GM12878 (cell line): ENCODE data around the gene CCSER2. TPM values are rescaled to one million over a fixed set of nuclear protein-coding genes. Genes with fewer than 3 reads are reported as not detected.

Experiments
- ATAC-seq: fragments of 200-7000 bp; cut with Tn5 transposase; 3 replicates; pipeline ENCODE4 v1.9.1; 2020; ENCODE audit warnings: mild to moderate bottlenecking, moderate library complexity
- BruUV-seq: library from RNA; stranded (reverse); fragments of 400-500 nt; replicated peaks from 2 replicates; lab custom pipeline; 2021; lab: Mats Ljungman, UMichigan
- CTCF ChIA-PET: fragments of 300-600 bp; sonication (Branson Sonifier 250); formaldehyde crosslinking; extraction: SDS; loops from one replicate; lab custom pipeline; 2021; ENCODE audit warnings: inconsistent platforms; lab: Yijun Ruan, JAX
- POLR2A ChIA-PET: fragments of 350-600 bp; formaldehyde crosslinking; extraction: SDS; loops from one replicate; lab custom pipeline; 2021; ENCODE audit warnings: inconsistent platforms; lab: Charles Lee
- RAD21 ChIA-PET: fragments of 300-600 bp; sonication (Branson Sonifier 250); formaldehyde crosslinking; loops from one replicate; lab custom pipeline; 2023; ENCODE audit warnings: antibody characterized with exemption; ENCODE audit not compliant: unreplicated experiment; lab: Charles Lee
- SMC1A ChIA-PET: fragments of 300-600 bp; sonication (Branson Sonifier 250); formaldehyde crosslinking; loops from one replicate; lab custom pipeline; 2023; ENCODE audit not compliant: unreplicated experiment, uncharacterized antibody; lab: Charles Lee
- DNase-seq: peaks from one replicate; pipeline ENCODE4 v3.0.0-alpha.2; 2011; ENCODE audit warnings: low read depth, low spot score
- FAIRE-seq: peaks from 3 replicates; lab custom pipeline; 2011; peaks lifted over from hg19 to GRCh38; lab: Jason Lieb, UNC
- H2AFZ ChIP-seq: 2 replicates; pipeline ENCODE4 v1.6.0; 2011; ENCODE audit warnings: low read depth, low read length, control low read depth; ENCODE audit not compliant: control insufficient read depth
- H3K27ac ChIP-seq: 2 replicates; pipeline ENCODE4 v1.5.1; 2011; ENCODE audit warnings: control low read depth; ENCODE audit not compliant: control insufficient read depth, insufficient read depth
- H3K27me3 ChIP-seq, 2 experiments: replicated peaks in 1 of 2; 2 replicates each; pipeline versions ENCODE4 v1.6.0 to v1.6.1; 2011; ENCODE audit warnings: low read length in 1 of 2; ENCODE audit not compliant: control insufficient read depth in 2 of 2, insufficient read depth in 2 of 2
- H3K36me3 ChIP-seq, 2 experiments: 2 replicates each; pipeline ENCODE4 v1.5.1; 2011; ENCODE audit warnings: low read length in 1 of 2; ENCODE audit not compliant: control insufficient read depth in 2 of 2, insufficient read depth in 2 of 2
- H3K4me1 ChIP-seq: 2 replicates; pipeline ENCODE4 v1.6.1; 2011; ENCODE audit warnings: mild to moderate bottlenecking, low read length, moderate library complexity, mixed read lengths; ENCODE audit not compliant: control insufficient read depth, insufficient read depth
- H3K4me2 ChIP-seq: 2 replicates; pipeline ENCODE4 v1.6.0; 2011; ENCODE audit warnings: control low read depth; ENCODE audit not compliant: control insufficient read depth, insufficient read depth
- H3K4me3 ChIP-seq: fragments of 200-600 bp; sonication (generic); 2 replicates; pipeline ENCODE4 v1.5.1; 2016
- H3K79me2 ChIP-seq: 2 replicates; pipeline ENCODE4 v1.6.0; 2011; ENCODE audit warnings: low read length; ENCODE audit not compliant: control insufficient read depth, insufficient read depth
- H3K9ac ChIP-seq: 2 replicates; pipeline ENCODE4 v1.8.0; 2011; ENCODE audit warnings: low read length, control low read depth, mixed read lengths; ENCODE audit not compliant: control insufficient read depth, insufficient read depth
- H3K9me3 ChIP-seq: replicated peaks from 3 replicates; pipeline ENCODE4 v1.5.1; 2011; ENCODE audit warnings: mild to moderate bottlenecking, low read length; ENCODE audit not compliant: control insufficient read depth, insufficient read depth
- H4K20me1 ChIP-seq: 2 replicates; pipeline ENCODE4 v1.6.0; 2011; ENCODE audit not compliant: control insufficient read depth, insufficient read depth
- BHLHE40 ChIP-seq, 2 experiments: fragments of 450-650 bp in 1 of 2; IDR thresholded peaks; 2 replicates each; pipeline ENCODE4 v1.6.1; 2011 to 2017; ENCODE audit warnings: low read depth in 2 of 2, borderline replicate concordance in 1 of 2, improper control_type of control experiment in 1 of 2, low read length in 1 of 2, mild to moderate bottlenecking in 1 of 2
- CREM ChIP-seq: IDR thresholded peaks from 2 replicates; pipeline ENCODE4 v1.6.1; 2014; ENCODE audit warnings: antibody characterized with exemption, low read depth
- DPF2 ChIP-seq: fragments of 450-650 bp; IDR thresholded peaks from 2 replicates; pipeline ENCODE4 v1.6.1; 2017; ENCODE audit warnings: mild to moderate bottlenecking
- ESRRA ChIP-seq: IDR thresholded peaks from 2 replicates; pipeline ENCODE4 v1.6.1; 2012; ENCODE audit warnings: mild to moderate bottlenecking, low read length, improper control_type of control experiment
- EZH2 ChIP-seq: IDR thresholded peaks from 2 replicates; pipeline ENCODE4 v1.6.1; 2012; ENCODE audit warnings: low read depth, mild to moderate bottlenecking, control low read depth, inconsistent platforms, low read length, borderline replicate concordance; ENCODE audit not compliant: control insufficient read depth
- IKZF2 ChIP-seq, 2 experiments: fragments of 450-650 bp; IDR thresholded peaks; 2 replicates each; pipeline ENCODE4 v1.6.1; 2017; ENCODE audit warnings: mild to moderate bottlenecking in 2 of 2, moderate library complexity in 2 of 2
- KAT2A ChIP-seq: conservative IDR thresholded peaks from 2 replicates; pipeline ENCODE4 v1.6.1; 2011; ENCODE audit warnings: low read depth, low read length; ENCODE audit not compliant: control insufficient read depth
- MEF2B ChIP-seq: fragments of 450-650 bp; IDR thresholded peaks from 2 replicates; pipeline ENCODE4 v1.6.1; 2018; ENCODE audit warnings: mild to moderate bottlenecking, moderate library complexity; ENCODE audit not compliant: partially characterized antibody, poor library complexity, severe bottlenecking
- MTA2 ChIP-seq: fragments of 450-650 bp; IDR thresholded peaks from 2 replicates; pipeline ENCODE4 v1.6.1; 2016; ENCODE audit warnings: low read depth, mild to moderate bottlenecking, moderate library complexity
- NR2C1 ChIP-seq: fragments of 450-650 bp; IDR thresholded peaks from 2 replicates; pipeline ENCODE4 v1.6.1; 2017; ENCODE audit warnings: antibody characterized with exemption, mild to moderate bottlenecking, moderate library complexity
- POLR2A ChIP-seq: IDR thresholded peaks from 2 replicates; pipeline ENCODE4 v1.6.1; 2011; ENCODE audit warnings: low read depth, mild to moderate bottlenecking, low read length
- RBBP5 ChIP-seq: fragments of 200-600 bp; sonication (generic); conservative IDR thresholded peaks from 2 replicates; pipeline ENCODE4 v1.6.1; 2016
- RCOR1 ChIP-seq: conservative IDR thresholded peaks from 2 replicates; pipeline ENCODE4 v1.6.1; 2012; ENCODE audit warnings: low read depth, low read length, improper control_type of control experiment
- RFX5 ChIP-seq: IDR thresholded peaks from 2 replicates; pipeline ENCODE4 v1.6.1; 2011; ENCODE audit warnings: low read depth, low read length, improper control_type of control experiment
- SIX5 ChIP-seq: IDR thresholded peaks from 2 replicates; pipeline ENCODE4 v1.6.1; 2011; ENCODE audit warnings: mild to moderate bottlenecking, low read depth, low read length, moderate library complexity; ENCODE audit not compliant: severe bottlenecking
- ZSCAN29 ChIP-seq: fragments of 450-650 bp; IDR thresholded peaks from 2 replicates; pipeline ENCODE4 v1.6.1; 2017; ENCODE audit warnings: mild to moderate bottlenecking, moderate library complexity
- ZZZ3 ChIP-seq: IDR thresholded peaks from 2 replicates; pipeline ENCODE4 v1.6.1; 2011; ENCODE audit warnings: low read depth; ENCODE audit not compliant: control insufficient read depth, insufficient read length
- WGBS: methylation state at CpG from one replicate; pipeline ENCODE4 v1.1.6; 2016; ENCODE audit warnings: low lambda C conversion rate; ENCODE audit not compliant: insufficient replicate concordance, insufficient coverage; ENCODE audit errors: missing lambda C conversion rate; 5-methylcytosine and 5-hydroxymethylcytosine counted together
- in situ Hi-C: fragments of 300-500 bp; cut with MboI; formaldehyde crosslinking; loops from 9 replicates; pipeline ENCODE4 v1.14.3; 2018; ENCODE audit warnings: mixed read lengths
- intact Hi-C: fragments of 100-400 bp; cut with micrococcal nuclease; formaldehyde crosslinking; loops from one replicate; pipeline ENCODE4 v1.14.2; 2022; ENCODE audit not compliant: unreplicated experiment
- polyA plus RNA-seq, 11 experiments: library from polyadenylated mRNA; depleted of rRNA in 4 of 11; unstranded in 6 of 11; stranded (reverse) in 5 of 11; fragments of >200 nt; fragmentation: Nextera tagmentation in 4 of 11; fragmentation: Illumina TruSeq in 1 of 11; extraction: Ambion mirVana in 4 of 11; extraction: Trizol in 1 of 11; gene quantifications; 1 replicate in 1 of 11; 2 replicates in 10 of 11; pipeline versions ENCODE4 v1.2.1 to v1.2.3, GENCODE V29; 2011 to 2016; ENCODE audit warnings: inconsistent platforms in 2 of 11, missing spikeins in 2 of 11, low read depth in 1 of 11
- total RNA-seq, 4 experiments: library from RNA; depleted of rRNA in 3 of 4; stranded (reverse); fragments of >200 nt in 3 of 4; fragmentation: Illumina TruSeq in 1 of 4; extraction: Trizol in 1 of 4; gene quantifications; 2 replicates each; pipeline versions ENCODE4 v1.2.1 to v1.2.3, GENCODE V29; 2013 to 2021
- TF ChIP-seq, protein P1 (sequence below): IDR thresholded peaks from 2 replicates; pipeline ENCODE4 v1.6.1; 2011; ENCODE audit warnings: low read depth, low read length, improper control_type of control experiment, borderline replicate concordance
- TF ChIP-seq, protein P2 (sequence below): IDR thresholded peaks from 2 replicates; pipeline ENCODE4 v1.6.1; 2012; ENCODE audit warnings: low read depth, low read length, improper control_type of control experiment

CCSER2 gene
- total and polyA plus RNA-seq, 10 of the 15 experiments (the other 5 are each of a cell fraction or from before 2014, with no cell fraction given): 4.7 to 18.8 (median 13.2) TPM

DNA sequence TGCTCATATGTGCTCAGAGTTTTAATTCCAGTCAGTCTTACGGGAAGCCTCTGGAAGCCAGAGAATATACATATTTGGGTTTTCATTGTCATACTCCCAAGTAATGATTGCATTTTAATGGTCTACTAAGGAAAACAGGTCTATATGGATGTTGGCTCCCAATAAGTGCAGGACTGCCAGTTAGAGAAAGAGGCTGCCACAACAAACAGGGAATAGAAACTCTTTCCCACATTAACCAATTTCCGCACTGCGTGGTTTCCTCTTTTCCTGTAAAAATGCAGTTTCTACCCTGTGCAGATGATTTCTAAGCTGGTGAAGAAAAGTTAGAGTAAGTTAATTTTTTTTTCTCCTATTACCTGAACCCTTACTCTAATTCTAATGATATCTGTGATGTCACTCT, 78.2 kb downstream of the CCSER2 start:
- Histone ChIP-seq H3K4me3 (no peak overlapping the region), H4K20me1 (no peaks in the 10 kb centered on the region), H3K9ac (no peak overlapping the region), H3K27ac (no peak overlapping the region), H3K4me2 (no peak overlapping the region), H3K9me3 (no peaks in the 10 kb centered on the region; the same call in 2 of the 3 replicates), H3K27me3 (no peaks in the 10 kb centered on the region), H3K79me2 (no peaks in the 10 kb centered on the region), H2AFZ (no peak overlapping the region), H3K36me3 (no peaks in the 10 kb centered on the region; a peak in 1 of 4 replicates), H3K4me1 (no peaks in the 10 kb centered on the region)
- WGBS: 100% methylated on average over 3 of the region's 3 CpGs
- ChIA-PET POLR2A (no interaction called here), RAD21 (no interaction called here), CTCF (no interaction called here), SMC1A (no interaction called here)
- intact Hi-C loops (no loop called here), in situ Hi-C loops (no loop called here)
- no peak for FAIRE-seq
- BruUV-seq: no TSS peak
- TF ChIP-seq ZSCAN29: no peak
- TF ChIP-seq, protein P1, sequence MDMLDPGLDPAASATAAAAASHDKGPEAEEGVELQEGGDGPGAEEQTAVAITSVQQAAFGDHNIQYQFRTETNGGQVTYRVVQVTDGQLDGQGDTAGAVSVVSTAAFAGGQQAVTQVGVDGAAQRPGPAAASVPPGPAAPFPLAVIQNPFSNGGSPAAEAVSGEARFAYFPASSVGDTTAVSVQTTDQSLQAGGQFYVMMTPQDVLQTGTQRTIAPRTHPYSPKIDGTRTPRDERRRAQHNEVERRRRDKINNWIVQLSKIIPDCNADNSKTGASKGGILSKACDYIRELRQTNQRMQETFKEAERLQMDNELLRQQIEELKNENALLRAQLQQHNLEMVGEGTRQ: no peak
- no peak for TF ChIP-seq RFX5
- no peak for TF ChIP-seq KAT2A
- TF ChIP-seq EZH2: no peak
- no peak for TF ChIP-seq CREM
- no peak for TF ChIP-seq DPF2
- TF ChIP-seq, protein P2, sequence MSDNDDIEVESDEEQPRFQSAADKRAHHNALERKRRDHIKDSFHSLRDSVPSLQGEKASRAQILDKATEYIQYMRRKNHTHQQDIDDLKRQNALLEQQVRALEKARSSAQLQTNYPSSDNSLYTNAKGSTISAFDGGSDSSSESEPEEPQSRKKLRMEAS: no peak
- TF ChIP-seq ESRRA: no peak
- TF ChIP-seq POLR2A: no peak
- no peak for TF ChIP-seq MTA2
- TF ChIP-seq BHLHE40 (IDR thresholded peaks at IDR 0.05; ENCODE audit: borderline replicate concordance in 1 of 2, low read depth in 2 of 2, low read length in 1 of 2): no peak
- TF ChIP-seq MEF2B: no peak
- no peak for TF ChIP-seq SIX5
- no peak for TF ChIP-seq RBBP5
- TF ChIP-seq ZZZ3: no peak
- no peak for TF ChIP-seq IKZF2 (IDR thresholded peaks at IDR 0.05)
- TF ChIP-seq NR2C1: no peak
- no peak for TF ChIP-seq RCOR1
- DNase-seq: no peak
- ATAC-seq: no peak
